Stomach (tissue), 4 donors: ENCODE data around the gene RNF141.

Experiments used
- POLR2AphosphoS5 ChIP-seq, 3 donors: sonication (generic); formaldehyde crosslinking; IDR thresholded peaks; one replicate each; pipeline ENCODE4 v1.6.1; 2016; ENCODE audit warnings: antibody characterized with exemption in 3 of 3
- TF ChIP-seq, protein P1 (sequence below), 7 experiments: fragments of 450-650 bp in 4 of 7; fragments of 200-600 bp in 3 of 7; sonication (generic) in 3 of 7; IDR thresholded peaks; one replicate each; pipeline ENCODE4 v1.5.1; 2016 to 2019; ENCODE audit warnings: antibody characterized with exemption in 7 of 7, control low read depth in 2 of 7, mild to moderate bottlenecking in 1 of 7

DNA sequence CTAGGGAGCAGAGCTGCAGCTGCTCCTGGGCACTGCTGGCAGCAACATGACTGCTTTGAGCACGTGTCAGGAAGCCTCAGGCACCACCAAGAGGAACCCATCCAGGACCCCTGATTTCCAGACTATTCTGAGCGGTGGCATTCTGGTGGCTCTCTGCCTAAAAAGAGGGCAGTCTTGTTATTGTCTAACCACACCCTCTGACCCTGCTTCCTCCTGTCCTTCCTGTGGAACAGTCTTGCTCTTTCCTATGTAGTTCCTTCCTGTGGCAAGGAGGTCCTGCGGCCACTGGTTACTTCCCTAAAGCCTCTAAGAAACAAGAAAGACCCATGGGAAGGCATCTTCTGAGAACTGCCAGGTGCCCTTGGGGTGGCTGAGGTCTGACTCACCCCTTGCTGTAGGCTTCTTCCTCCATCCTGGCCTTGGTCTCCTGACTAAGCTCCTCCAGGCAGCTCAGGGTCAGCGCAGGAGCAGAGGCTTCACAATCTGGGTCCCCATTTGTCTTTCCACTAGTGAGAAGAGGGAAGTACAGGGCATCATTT is 40.6 kb upstream of the RNF141 start:
- no peak for TF ChIP-seq POLR2AphosphoS5 (IDR thresholded peaks at IDR 0.05)
- TF ChIP-seq, protein P1, sequence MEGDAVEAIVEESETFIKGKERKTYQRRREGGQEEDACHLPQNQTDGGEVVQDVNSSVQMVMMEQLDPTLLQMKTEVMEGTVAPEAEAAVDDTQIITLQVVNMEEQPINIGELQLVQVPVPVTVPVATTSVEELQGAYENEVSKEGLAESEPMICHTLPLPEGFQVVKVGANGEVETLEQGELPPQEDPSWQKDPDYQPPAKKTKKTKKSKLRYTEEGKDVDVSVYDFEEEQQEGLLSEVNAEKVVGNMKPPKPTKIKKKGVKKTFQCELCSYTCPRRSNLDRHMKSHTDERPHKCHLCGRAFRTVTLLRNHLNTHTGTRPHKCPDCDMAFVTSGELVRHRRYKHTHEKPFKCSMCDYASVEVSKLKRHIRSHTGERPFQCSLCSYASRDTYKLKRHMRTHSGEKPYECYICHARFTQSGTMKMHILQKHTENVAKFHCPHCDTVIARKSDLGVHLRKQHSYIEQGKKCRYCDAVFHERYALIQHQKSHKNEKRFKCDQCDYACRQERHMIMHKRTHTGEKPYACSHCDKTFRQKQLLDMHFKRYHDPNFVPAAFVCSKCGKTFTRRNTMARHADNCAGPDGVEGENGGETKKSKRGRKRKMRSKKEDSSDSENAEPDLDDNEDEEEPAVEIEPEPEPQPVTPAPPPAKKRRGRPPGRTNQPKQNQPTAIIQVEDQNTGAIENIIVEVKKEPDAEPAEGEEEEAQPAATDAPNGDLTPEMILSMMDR (IDR thresholded peaks at IDR 0.05), result no peak
